HG03060 (cell line): ENCODE results near the gene SH3PXD2A.

ENCODE experiments used
- ATAC-seq: cut with Tn5 transposase; IDR thresholded peaks from one replicate; pipeline ENCODE4 v1.9.1; 2021; ENCODE audit warnings: low read depth, moderate number of reproducible peaks; ENCODE audit not compliant: unreplicated experiment

SH3PXD2A gene

GRCh38 chr10:103660364-103661197 lies 194.8 kb downstream of the SH3PXD2A start:
- ATAC-seq = no peak

DNA sequence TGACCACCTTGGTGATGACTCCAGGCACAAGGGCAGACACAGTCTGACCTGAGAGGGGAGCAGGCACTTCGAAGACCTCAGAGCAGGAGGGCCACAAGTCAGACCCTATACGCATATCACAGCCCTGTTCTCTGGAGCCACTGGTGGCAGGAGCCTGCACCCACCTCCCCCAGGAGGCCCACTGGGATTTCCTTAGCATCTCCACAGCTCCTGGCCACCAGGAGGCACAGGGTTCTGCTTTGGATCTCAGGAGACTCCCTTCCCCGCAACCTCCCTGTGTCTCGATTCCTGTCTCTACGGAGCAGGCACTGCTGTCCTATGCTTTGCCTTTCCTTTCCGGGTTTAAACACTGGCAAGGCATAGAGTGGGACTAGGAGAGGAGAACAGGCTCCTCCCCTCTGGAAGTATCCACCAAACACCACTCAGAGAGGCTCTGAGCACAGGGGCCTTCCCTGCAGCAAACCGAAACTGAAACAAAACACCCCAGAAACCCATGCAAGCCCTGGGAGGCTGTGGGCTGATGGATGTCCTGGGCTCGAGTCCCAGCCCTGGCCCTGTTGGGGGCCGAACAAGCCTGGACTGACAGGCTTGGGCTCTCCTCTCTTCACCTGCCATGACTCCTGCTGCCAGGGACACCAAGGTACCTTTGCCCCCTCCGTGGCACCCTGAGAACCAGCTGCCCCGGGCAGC lies 195.6 kb downstream of the SH3PXD2A start:
- ATAC-seq = no peak

DNA sequence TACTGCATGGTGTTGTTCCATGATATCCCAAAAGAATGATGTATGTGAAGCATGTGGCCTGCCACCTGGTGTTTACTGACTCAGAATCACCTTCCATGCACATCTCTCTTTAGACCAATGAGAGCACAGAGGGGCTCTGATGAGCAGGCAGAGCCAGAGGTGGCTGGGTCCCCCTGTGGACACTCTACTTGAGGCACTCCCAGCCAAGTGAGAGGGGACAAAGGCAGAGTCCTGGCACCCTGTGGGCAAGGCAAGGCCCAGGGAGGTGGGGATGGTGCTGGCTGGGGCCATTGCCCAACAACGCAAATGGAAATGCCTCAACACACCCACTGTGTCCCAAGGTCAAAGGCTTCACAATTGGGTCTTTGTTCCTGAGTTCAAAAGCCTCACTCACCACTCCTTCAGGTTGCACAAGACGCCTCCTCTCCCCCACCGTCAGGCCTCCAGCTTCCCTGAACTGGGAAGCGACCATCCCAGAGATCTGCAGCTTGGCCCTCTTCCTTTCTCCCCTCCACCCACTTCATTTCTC lies 197.3 kb downstream of the SH3PXD2A start:
- no peak for ATAC-seq

GRCh38 chr10:103657061-103657591 lies 198.2 kb downstream of the SH3PXD2A start:
- no peak for ATAC-seq

GRCh38 chr10:103654925-103655324 lies 200.5 kb downstream of the SH3PXD2A start:
- ATAC-seq = no peak

GRCh38 chr10:103653581-103654037 lies 201.8 kb downstream of the SH3PXD2A start:
- ATAC-seq = no peak

GRCh38 chr10:103652599-103653281 lies 202.6 kb downstream of the SH3PXD2A start:
- no peak for ATAC-seq

- ATAC-seq = no peak
These were observed 203.4 kb downstream of the SH3PXD2A start for GRCh38 chr10:103651783-103652476.

GRCh38 chr10:103651333-103651732 lies 204.0 kb downstream of the SH3PXD2A start:
- no peak for ATAC-seq

- ATAC-seq = no peak
These were observed 205.5 kb downstream of the SH3PXD2A start for GRCh38 chr10:103649654-103650423.

- no peak for ATAC-seq
These were observed 206.5 kb downstream of the SH3PXD2A start for GRCh38 chr10:103648636-103649532.

- no peak for ATAC-seq
These were observed 207.1 kb downstream of the SH3PXD2A start for GRCh38 chr10:103648251-103648635.

- ATAC-seq = no peak
These were observed 209.1 kb downstream of the SH3PXD2A start for GRCh38 chr10:103646304-103646703.

- ATAC-seq = no peak
These were observed 210.0 kb downstream of the SH3PXD2A start for GRCh38 chr10:103645141-103646054.

- ATAC-seq = no peak
These were observed 212.0 kb downstream of the SH3PXD2A start for GRCh38 chr10:103643381-103643780.

DNA sequence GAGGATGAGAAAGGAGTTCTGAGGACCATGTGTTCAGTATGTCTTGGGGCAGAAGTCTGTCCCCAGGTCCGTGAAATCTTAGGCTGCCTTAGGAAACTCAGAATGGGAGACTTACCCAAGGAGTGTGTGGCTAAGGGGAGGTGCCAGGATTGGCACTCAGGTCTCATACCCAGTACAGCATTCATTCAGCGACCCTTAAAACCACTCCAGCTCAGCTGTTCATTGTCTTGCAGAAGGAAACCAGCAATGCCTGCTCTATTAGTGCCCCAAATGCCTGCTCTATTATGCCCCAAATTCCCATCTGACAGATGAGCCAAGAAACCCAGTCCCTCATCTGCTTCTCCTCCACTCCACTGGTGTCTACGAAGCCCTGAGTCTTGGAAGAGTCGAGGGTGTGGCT lies 214.1 kb downstream of the SH3PXD2A start:
- no peak for ATAC-seq

- ATAC-seq = no peak
These were observed 214.8 kb downstream of the SH3PXD2A start for GRCh38 chr10:103640436-103641181.
